ENCODE results near the gene ELF1.

GRCh38 chr13:40996426-40997092 lies 22.6 kb downstream of the ELF1 start:
- TF ChIP-seq CTCF (IDR thresholded peaks at IDR 0.05; ENCODE audit: low read length): no peak
- TF ChIP-seq EZH2 (optimal IDR thresholded peaks at IDR 0.05; ENCODE audit: low read depth, low read length): no peak
- TF ChIP-seq EZH2phosphoT487 (IDR thresholded peaks at IDR 0.05; ENCODE audit: low read length): no peak

All from MM.1S (cell line).